Stomach (tissue), 4 donors: ENCODE results near the gene ECHDC3.

Source experiments
- CTCF ChIP-seq, 7 experiments: fragments of 450-650 bp in 4 of 7; fragments of 200-600 bp in 3 of 7; sonication (generic) in 3 of 7; IDR thresholded peaks; one replicate each; pipeline ENCODE4 v1.5.1; 2016 to 2019; ENCODE audit warnings: antibody characterized with exemption in 7 of 7, control low read depth in 2 of 7, mild to moderate bottlenecking in 1 of 7
- EP300 ChIP-seq: sonication (generic); formaldehyde crosslinking; IDR thresholded peaks from one replicate; pipeline ENCODE4 v1.6.1; 2017; ENCODE audit warnings: antibody characterized with exemption
- POLR2A ChIP-seq, 4 donors: fragments of 450-650 bp; IDR thresholded peaks; one replicate each; pipeline ENCODE4 v1.6.1; 2016; ENCODE audit warnings: antibody characterized with exemption in 4 of 4, control low read depth in 2 of 4, mild to moderate bottlenecking in 1 of 4, moderate library complexity in 1 of 4

DNA sequence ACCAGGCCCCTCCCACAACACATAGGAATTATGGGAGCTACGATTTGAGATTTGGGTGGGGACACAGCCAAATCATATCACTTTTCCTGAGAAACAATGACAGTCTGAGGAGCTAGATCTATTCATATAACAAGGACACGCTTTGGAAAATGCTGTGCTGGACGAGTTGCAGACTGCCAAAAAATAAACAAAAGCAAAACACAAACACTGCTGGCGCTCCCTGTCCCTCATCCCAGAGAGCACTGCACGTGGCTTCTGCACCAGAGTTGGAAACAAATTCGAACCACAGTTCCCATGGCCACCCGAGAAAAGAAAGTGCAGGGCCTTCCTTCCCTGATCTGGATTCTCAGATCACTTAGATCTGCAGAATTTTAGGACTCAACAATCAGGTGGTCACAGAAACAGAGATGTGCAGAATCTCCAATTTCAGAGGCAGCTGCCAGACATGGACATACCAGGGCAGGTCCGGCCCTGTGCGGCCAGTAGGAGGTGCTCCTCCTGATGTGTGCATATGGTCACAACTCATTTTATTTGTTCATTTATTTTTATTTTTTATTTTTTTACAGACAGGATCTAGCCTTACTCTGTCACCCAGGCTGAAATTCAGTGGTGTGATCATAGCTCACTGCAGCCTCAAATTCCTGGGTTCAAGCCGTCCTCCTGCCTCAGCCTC, 35.2 kb upstream of the ECHDC3 start:
- no peak for TF ChIP-seq CTCF (IDR thresholded peaks at IDR 0.05)
- no peak for TF ChIP-seq EP300
- no peak for TF ChIP-seq POLR2A (IDR thresholded peaks at IDR 0.05)
